Breast epithelium (tissue), 4 donors: ENCODE measurements around the gene DNASE1. TPM values are rescaled to one million over a fixed set of nuclear protein-coding genes. Genes with fewer than 3 reads are reported as not detected.

ENCODE experiments used
- DNase-seq, 2 donors: peaks; one replicate each; pipeline ENCODE4 v3.0.0-alpha.2; 2019; ENCODE audit warnings: low spot score in 2 of 2
- H3K27ac ChIP-seq, 2 donors: fragments of 200-600 bp; sonication (generic) in 1 of 2; one replicate each; pipeline ENCODE4 v1.5.1; 2016 to 2019; ENCODE audit warnings: mild to moderate bottlenecking in 1 of 2
- H3K27me3 ChIP-seq, 2 donors: fragments of 200-600 bp; sonication (generic) in 1 of 2; one replicate each; pipeline versions ENCODE4 v1.5.1 to v1.6.0; 2017 to 2019; ENCODE audit warnings: control low read depth in 1 of 2, mild to moderate bottlenecking in 1 of 2
- H3K36me3 ChIP-seq: fragments of 200-600 bp; one replicate; pipeline ENCODE4 v1.5.1; 2019
- H3K4me1 ChIP-seq, 2 donors: fragments of 200-600 bp; sonication (generic); one replicate each; pipeline ENCODE4 v1.5.1; 2016 to 2019; ENCODE audit warnings: control low read depth in 1 of 2
- H3K4me3 ChIP-seq, 3 donors: fragments of 200-600 bp; sonication (generic); 1 replicate in 2 of 3; 2 replicates in 1 of 3; pipeline ENCODE4 v1.5.1; 2016 to 2019; ENCODE audit warnings: mild to moderate bottlenecking in 3 of 3, moderate library complexity in 2 of 3
- H3K9me3 ChIP-seq, 2 donors: fragments of 200-600 bp; sonication (generic) in 1 of 2; one replicate each; pipeline ENCODE4 v1.5.1; 2016 to 2019; ENCODE audit warnings: control low read depth in 1 of 2
- CTCF ChIP-seq, 3 donors: fragments of 450-650 bp; IDR thresholded peaks; one replicate each; pipeline ENCODE4 v1.5.1; 2016 to 2017; ENCODE audit warnings: antibody characterized with exemption in 3 of 3, mild to moderate bottlenecking in 3 of 3, moderate library complexity in 3 of 3
- POLR2A ChIP-seq: fragments of 450-650 bp; IDR thresholded peaks from one replicate; pipeline ENCODE4 v1.6.1; 2016; ENCODE audit warnings: antibody characterized with exemption, mild to moderate bottlenecking, moderate library complexity
- POLR2AphosphoS5 ChIP-seq, 3 donors: sonication (generic); formaldehyde crosslinking; IDR thresholded peaks; one replicate each; pipeline ENCODE4 v1.6.1; 2017; ENCODE audit warnings: antibody characterized with exemption in 3 of 3
- intact Hi-C: fragments of 100-400 bp; cut with DNase I; formaldehyde crosslinking; loops from one replicate; pipeline ENCODE4 v1.15.1; 2023; ENCODE audit warnings: low total_unique reads
- total RNA-seq, 3 donors: library from RNA; depleted of rRNA; stranded (reverse); fragments of >200 nt; gene quantifications; one replicate each; pipeline ENCODE4 v1.1.0, GENCODE V29; 2016

Gene DNASE1
- total RNA-seq, 3 donors from 2014 or later, result 15.8 to 30.0 (median 23.6) TPM

DNA sequence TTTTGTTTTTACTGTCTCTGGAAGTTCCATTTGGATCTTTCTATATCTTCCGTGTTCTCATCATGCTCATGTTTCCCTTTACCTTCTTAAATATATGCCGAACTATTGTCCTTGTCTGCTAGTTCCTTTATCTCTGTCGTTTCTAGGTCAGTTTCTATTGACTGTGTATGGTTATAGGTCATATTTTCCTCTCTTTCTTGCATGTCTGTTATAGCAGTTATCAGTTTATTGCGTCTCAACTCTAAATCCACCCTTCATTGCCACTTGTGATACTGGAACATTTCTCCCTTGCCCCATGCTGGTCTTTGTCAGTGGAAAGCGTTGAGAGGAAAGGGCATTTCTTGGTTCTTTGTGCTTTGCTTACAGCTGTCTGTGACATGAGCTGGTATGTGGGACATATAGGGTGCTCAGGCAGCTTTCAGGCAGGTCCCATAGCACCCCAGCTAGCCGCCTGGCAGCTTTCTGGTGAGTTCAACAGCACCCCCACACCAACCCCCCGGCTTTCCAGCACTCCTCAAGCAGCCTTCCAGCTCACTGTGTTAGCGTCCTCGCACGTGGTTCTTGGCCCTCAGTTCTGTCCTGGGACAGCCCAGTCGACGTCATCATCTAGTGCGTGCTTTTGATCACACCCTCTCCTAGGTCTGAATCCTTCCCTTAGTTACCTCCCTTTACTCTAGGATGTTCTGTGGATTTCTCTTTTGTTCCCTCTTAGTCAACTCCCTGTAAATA lies 15.4 kb upstream of the DNASE1 start:
- H3K9me3 ChIP-seq, result no peaks in the 10 kb centered on the region
- no peak for TF ChIP-seq POLR2AphosphoS5 (IDR thresholded peaks at IDR 0.05)
- no peak for TF ChIP-seq CTCF (IDR thresholded peaks at IDR 0.05)
- TF ChIP-seq POLR2A, result no peak
- no peaks in the 10 kb centered on the region for H3K4me1 ChIP-seq
- intact Hi-C loops, result no loop called here
- no peak for DNase-seq
- no peaks in the 10 kb centered on the region for H3K27me3 ChIP-seq
- no peak overlapping the region for H3K27ac ChIP-seq
- no peaks in the 10 kb centered on the region for H3K36me3 ChIP-seq
- H3K4me3 ChIP-seq, result no peak overlapping the region

DNA sequence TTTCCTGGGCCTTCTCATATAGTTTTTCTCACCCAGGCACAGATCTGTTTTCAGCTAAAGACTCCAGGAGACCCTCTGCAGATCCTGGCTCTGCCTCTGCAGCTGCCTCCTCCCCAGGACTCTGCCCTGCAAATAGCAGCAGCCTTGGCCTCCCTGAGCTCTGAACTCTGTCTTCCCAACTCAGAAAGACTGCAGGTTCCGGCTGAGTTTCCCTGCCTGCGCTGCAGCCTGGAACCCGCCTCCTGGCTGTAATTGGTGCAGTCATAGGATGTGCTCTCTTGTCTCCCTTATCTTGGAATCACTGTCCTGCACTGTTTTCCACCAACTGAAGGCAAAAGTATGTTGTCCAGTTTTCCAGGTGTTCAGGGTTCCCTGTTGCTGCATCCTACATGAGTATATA lies 14.3 kb upstream of the DNASE1 start:
- intact Hi-C loops, result no loop called here
- TF ChIP-seq CTCF (IDR thresholded peaks at IDR 0.05), result no peak
- TF ChIP-seq POLR2A, result no peak
- no peak for TF ChIP-seq POLR2AphosphoS5 (IDR thresholded peaks at IDR 0.05)
- Histone ChIP-seq H3K27me3 (no peaks in the 10 kb centered on the region), H3K27ac (no peak overlapping the region), H3K36me3 (no peaks in the 10 kb centered on the region), H3K9me3 (no peaks in the 10 kb centered on the region), H3K4me3 (no peak overlapping the region), H3K4me1 (no peaks in the 10 kb centered on the region)
- no peak for DNase-seq

DNA sequence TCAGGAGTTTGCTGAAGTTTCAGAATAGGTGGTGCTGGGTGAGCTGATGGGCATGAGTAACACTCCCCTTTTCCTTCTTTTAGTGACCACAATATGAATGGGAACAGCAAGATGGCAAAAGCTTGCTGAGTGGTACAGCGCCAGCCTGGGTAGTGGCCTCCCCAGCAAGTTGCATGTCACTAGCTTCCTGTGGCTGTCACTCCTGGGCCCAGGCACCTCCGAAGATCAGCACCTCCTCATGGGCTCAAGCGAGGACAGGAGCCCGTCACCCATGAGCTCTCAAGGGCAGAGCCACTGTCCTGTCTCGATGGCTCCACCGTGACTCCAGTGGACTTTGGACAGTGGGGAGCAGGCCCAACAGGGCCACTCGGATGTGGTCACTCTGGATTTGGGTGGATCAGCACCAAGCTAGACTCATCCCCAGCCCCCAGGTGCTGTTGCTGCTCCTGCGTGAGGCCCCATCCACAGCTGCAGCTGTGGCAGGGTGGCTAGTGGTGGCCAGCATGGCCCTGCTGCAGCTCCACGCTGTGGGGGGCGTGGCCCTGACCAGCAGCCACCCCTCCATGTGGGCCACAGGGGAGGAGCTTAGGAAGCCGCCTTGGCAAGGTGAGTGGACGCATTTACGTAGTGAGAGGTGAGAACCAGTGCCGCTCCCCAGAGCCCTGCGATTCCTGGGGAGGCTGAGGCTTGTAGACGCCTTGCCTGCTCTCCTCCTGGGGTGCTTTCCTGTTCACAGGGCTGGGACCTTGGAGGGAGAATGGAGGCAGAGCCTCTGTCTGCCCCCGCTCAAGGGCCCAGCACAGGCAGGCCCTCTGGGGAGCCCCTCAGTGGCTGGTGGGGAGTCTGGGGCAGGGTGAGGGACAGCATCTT lies 13.6 kb upstream of the DNASE1 start:
- Histone ChIP-seq H3K9me3 (no peaks in the 10 kb centered on the region), H3K4me1 (no peaks in the 10 kb centered on the region), H3K36me3 (no peaks in the 10 kb centered on the region), H3K27ac (no peak overlapping the region), H3K4me3 (no peak overlapping the region), H3K27me3 (no peaks in the 10 kb centered on the region)
- intact Hi-C loops, result no loop called here
- TF ChIP-seq POLR2A (no peak), CTCF (IDR thresholded peaks at IDR 0.05) (no peak), POLR2AphosphoS5 (IDR thresholded peaks at IDR 0.05) (no peak)
- DNase-seq, result no peak

GRCh38 chr16:3641801-3642396 lies 12.6 kb upstream of the DNASE1 start:
- Histone ChIP-seq H3K4me1 (no peaks in the 10 kb centered on the region), H3K27me3 (no peaks in the 10 kb centered on the region), H3K27ac (peak overlapping the region in 1 of 2 donors; percentile 40), H3K36me3 (no peaks in the 10 kb centered on the region), H3K9me3 (no peaks in the 10 kb centered on the region), H3K4me3 (no peak overlapping the region)
- DNase-seq, result no peak
- TF ChIP-seq CTCF (IDR thresholded peaks at IDR 0.05), result no peak
- TF ChIP-seq POLR2A, result no peak
- TF ChIP-seq POLR2AphosphoS5 (IDR thresholded peaks at IDR 0.05), result no peak
- intact Hi-C loops, result no loop called here
